Right hindlimb (tissue), 1 donor: ENCODE results near the gene RBMS1.
"Not testable (repeated sequence)": the region's sequence is repeated elsewhere in the genome, so short reads cannot be mapped to it uniquely, and the experiment has no call there.

ENCODE experiments used
- DNase-seq: peaks from one replicate; pipeline ENCODE4 v3.0.0-alpha.2; 2018

RBMS1 gene

GRCh38 chr2:160499865-160500264, 6.3 kb upstream of the RBMS1 start:
- DNase-seq = no peak

- no peak for DNase-seq
These were observed 4.5 kb upstream of the RBMS1 start for GRCh38 chr2:160498137-160498536.

- DNase-seq = peak; percentile 62
These were observed 616 bp upstream of the RBMS1 start for GRCh38 chr2:160494201-160494644.

- peak; percentile 91 for DNase-seq
These were observed 993 bp downstream of the RBMS1 start for GRCh38 chr2:160492401-160493226.

GRCh38 chr2:160491911-160492371, 1.7 kb downstream of the RBMS1 start:
- peak; percentile 42 for DNase-seq

- no peak for DNase-seq
These were observed 2.6 kb downstream of the RBMS1 start for GRCh38 chr2:160490733-160491685.

- DNase-seq = no peak
These were observed 4.5 kb downstream of the RBMS1 start for GRCh38 chr2:160489111-160489510.

GRCh38 chr2:160488289-160488688, 5.3 kb downstream of the RBMS1 start:
- DNase-seq = not testable (repeated sequence)

GRCh38 chr2:160486341-160486740, 7.3 kb downstream of the RBMS1 start:
- no peak for DNase-seq

GRCh38 chr2:160484859-160485520, 8.6 kb downstream of the RBMS1 start:
- no peak for DNase-seq

GRCh38 chr2:160482673-160483072, 10.9 kb downstream of the RBMS1 start:
- DNase-seq = no peak

GRCh38 chr2:160479269-160479668, 14.3 kb downstream of the RBMS1 start:
- DNase-seq = no peak

GRCh38 chr2:160478660-160479059, 14.9 kb downstream of the RBMS1 start:
- DNase-seq = no peak

GRCh38 chr2:160477032-160477431, 16.6 kb downstream of the RBMS1 start:
- DNase-seq = no peak

- no peak for DNase-seq
These were observed 18.5 kb downstream of the RBMS1 start for GRCh38 chr2:160474891-160475787.

- DNase-seq = no peak
These were observed 19.3 kb downstream of the RBMS1 start for GRCh38 chr2:160474319-160474645.

- DNase-seq = no peak
These were observed 19.9 kb downstream of the RBMS1 start for GRCh38 chr2:160473468-160474318.

- DNase-seq = no peak
These were observed 20.8 kb downstream of the RBMS1 start for GRCh38 chr2:160472839-160473251.

- no peak for DNase-seq
These were observed 21.7 kb downstream of the RBMS1 start for GRCh38 chr2:160471950-160472349.

GRCh38 chr2:160469621-160470204, 23.9 kb downstream of the RBMS1 start:
- no peak for DNase-seq

GRCh38 chr2:160469164-160469563, 24.4 kb downstream of the RBMS1 start:
- no peak for DNase-seq
